NCI-H510A treated with DMSO at 0.1 percent for 48 hours (cell line): ENCODE data around the gene ALOX15.
"Not testable (repeated sequence)": the region's sequence is repeated elsewhere in the genome, so short reads cannot be mapped to it uniquely, and the experiment has no call there.

Source experiments
- DNase-seq: peaks from one replicate; lab custom pipeline; 2025; lab: John Stamatoyannopoulos, UW

The ALOX15 gene

DNA sequence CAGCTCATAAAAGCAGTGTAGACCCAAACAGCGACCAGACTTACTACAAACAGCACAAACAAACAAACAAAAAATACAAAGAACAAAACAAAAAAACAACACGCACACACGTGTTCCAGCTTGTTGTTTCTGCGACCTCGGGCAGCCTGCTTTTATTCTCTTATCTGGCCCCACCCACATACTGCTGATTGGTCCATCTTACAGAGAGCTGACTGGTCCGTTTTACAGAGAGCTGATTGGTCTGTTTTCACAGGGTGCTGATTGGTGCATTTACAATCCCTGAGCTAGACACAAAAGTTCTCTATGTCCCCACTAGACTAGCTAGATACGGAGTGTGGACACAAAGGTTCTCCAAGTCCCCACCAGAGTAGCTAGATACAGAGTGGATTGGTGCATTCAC is 14.5 kb upstream of the ALOX15 start:
- DNase-seq, result not testable (repeated sequence)

DNA sequence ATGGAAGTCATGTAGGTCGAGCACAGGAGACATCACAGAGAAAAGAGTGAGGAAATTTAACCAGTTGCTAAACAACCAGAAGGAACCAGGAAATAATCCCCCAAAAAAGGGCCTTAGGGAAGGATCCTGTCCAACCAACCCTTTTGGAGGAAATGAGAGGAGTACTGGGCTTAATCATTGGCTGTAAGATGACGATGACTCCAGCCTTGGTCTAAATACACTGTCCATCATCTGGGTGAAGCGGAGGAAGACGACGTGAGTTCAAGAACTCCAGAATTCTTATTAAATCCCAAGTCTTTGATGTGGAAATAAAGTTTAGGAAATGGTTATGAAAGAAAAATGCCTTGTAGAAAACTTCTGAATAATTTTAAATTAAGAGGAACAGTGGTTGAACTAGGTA is 11.5 kb upstream of the ALOX15 start:
- DNase-seq, result no peak

DNA sequence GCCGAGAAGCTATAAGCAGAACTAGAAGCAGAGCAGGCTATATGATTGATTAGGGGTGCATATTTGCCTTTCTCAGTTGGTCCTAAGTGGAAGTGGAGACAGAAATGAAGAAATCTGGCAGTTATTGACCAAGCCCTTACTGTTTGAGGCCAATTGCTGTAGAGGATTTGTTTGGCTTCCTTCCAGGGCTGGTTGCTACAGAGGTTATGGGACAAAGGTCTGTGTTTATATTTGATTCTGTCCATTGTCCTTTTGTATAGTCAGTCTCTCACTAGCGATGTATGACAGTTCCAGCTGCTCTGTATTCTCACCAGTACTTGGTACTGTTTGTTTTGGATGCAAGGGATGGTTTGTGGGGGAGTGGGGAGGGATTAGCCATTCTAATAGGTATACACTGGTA is 7.3 kb upstream of the ALOX15 start:
- peak; percentile 78 for DNase-seq

DNA sequence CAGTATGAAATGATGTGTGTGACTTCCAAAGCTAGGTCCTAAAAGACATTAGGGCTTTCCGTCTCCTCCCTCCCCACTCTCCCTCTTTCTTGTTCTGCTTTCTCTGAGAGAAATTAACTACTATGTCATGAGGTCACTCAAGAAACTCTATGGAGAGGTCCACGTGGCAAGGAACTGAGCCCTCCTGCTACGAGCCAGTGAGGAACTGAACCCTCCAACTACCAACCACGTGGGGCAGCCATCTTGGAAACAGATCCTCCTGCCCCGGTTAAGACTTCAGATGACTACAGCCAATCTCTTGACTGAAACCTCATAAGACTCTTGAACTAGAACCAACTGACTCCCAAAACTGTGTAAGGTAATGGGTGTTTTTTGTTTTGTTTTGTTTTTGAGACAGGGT is 4.2 kb upstream of the ALOX15 start:
- no peak for DNase-seq

DNA sequence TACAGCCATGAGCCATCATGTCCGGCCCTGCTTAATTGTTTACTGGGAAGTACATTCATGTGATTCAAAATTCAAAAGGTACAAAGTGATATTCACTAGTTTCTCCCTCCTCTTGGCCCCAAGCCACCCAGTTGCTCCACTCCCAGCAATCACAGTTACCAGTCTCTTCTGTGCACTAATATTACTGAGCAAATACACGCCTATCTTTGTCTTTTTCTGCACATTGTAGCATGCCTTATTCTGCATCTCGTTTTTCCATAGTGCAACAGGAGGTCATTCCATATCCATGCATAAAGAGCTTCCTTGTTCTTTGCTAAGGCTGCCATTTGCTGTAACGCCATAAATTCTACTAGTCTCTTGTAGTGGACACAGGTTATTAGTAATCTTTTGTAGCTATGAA is 2.2 kb upstream of the ALOX15 start:
- no peak for DNase-seq

DNA sequence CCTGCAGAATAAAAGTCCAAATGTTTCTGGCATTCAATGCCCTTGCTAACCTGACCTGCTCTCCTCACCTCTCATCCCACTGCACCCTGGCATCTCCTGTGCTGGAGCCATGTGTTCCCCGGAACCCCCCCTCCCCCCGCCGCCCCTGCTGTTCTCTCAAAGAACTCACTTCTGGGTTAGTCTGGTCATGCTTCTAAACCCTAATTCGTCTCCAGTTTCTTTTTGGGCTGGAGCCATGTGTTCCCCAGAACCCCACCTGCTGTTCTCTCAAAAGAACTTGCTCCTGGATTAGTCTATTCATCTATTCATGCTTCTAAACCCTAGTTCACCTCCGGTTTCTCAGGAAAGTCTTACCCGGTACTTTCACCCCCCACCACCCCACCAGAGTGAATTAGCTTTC is 808 bp upstream of the ALOX15 start:
- DNase-seq, result no peak

DNA sequence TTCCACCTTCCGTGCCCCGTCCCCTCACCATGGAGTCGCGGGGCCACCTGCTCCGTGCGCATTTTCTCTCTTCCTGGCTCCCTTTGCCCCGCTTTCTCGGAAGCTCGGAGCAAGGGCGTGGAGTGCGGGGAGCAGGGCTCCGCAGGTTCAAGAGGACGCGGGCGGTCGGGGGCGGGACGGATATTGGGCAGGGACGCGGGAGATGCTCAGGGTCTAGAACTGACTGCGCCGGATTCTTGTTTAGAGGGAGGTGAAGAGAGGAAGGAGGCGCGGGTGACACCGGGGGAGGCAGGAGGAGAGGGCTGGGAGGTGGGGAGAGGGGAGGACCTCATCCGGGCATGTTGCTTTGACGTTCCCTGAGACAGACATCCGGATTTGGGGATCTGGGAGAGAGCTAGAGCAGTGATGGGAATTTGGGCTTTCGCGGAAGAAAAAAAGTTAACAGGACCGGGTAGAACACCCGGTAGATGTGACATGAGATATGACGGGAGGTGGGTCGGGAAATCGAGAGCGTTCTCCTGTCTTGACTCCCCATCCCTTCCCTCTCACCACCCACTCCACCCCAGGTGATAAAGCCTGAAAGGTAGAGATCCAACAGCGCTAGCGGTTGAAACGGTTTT is 799 bp downstream of the ALOX15 start:
- DNase-seq, result not testable (repeated sequence)

DNA sequence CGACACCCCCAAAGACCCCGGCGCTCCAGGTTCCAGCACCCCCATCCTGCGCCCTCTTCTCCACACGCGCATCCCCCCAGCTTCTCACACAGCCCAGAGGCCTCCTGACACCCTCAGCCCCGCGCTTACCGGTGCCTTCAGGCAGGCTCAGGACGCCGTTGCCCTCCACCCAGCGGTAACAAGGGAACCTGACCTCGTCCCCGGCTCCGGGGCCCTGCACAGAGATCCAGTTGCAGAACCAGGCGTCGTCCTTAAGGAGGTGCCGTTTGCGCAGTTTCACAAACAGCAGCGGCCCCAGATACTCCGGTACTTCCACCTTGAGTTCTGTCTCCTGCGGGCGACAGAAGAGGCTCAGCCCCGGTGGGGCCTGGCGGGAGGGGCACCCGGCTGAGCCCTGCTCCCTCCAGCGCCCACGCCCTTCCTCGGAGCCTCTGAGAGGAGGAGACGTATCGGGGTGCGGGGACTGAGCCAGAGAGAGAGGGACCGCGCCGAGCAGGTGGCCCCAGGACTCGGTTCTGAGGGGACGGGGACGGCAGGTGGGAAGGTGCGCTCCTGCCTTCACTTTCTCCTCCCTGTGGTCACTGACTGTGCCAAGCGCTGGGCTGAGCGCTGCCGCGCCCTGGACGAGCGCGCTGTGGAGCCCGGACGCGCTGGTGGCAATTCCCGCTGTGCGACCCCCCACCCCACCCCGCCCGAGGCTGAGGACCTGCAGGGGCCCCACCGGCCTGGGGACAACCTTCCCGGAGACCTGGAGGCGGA is 2.0 kb downstream of the ALOX15 start:
- DNase-seq, result peak; percentile 21

DNA sequence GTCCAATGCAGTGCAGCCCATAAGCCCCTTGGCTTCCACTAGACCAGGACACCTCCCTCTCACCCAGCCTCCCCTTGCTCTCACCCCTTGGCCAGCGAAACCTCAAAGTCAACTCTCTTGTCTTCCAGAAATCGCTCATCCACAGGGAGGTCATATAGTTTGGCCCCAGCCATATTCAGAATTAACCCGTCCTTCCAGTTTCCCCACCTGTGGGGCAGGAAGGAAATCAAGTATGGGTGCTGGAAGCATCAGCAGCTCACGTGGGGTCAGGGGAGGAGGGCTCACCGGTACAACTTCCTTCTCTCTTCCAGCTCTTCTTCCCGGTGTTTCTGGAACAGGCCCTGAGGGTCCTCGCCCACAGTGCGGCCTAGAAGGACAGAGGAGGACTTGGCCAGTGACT is 2.7 kb downstream of the ALOX15 start:
- not testable (repeated sequence) for DNase-seq

DNA sequence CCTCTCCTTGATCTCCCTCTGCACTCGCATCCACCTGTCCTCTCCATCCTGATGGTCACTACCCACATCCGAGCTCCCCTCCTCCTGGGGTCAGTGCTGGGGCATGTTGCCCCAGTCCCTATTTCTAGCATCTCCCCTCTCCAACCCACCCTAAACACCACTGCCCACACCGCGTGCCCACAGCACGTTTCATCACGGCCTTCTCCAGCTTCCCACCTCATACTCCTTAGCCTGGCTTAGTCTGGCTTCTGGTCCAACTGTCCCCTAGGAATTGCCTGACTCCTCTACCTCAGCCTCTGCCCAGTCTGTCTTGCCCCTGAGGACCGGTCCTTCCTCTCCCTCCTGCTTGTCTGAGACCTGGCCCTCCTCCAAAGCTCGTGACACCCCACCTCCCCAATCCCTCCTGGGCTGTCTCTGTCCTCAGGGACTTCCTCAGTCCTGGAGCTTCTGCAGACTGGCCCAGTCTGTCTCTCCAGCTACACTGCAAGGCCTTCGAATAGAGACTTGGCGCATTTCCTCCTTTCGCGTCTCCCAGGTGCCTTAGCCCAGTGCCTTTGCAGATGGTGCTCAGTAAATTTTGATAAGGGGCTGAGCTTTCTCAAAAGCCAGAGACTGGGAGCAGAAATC is 4.9 kb downstream of the ALOX15 start:
- DNase-seq, result no peak

DNA sequence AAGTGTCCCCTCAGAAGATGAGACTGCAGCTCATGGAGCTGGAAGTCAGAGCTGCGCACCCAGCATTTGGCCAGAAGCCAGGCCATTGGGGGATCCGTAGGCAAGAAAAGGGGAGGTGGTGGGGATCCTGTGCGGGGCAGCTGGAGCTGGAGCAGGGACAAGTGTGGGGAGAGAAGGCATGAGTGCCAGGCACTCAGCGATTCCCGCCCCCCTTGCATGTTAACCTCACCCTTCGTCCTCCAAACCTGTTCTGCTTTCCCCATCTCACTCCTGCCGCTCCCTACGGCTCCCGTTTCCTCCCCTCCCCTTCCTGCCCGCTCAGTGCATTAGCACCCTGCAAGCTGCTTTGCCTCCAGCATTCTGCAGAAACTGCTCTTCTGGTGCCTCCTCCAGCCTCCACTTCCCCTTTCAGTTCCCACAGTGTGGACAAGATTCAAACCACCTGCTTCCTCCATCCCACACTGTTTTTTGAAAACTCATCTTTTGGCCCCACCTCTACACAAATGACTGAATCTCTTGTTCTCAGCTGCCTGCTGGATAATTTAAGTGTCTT is 5.6 kb downstream of the ALOX15 start:
- DNase-seq, result peak; percentile 12

DNA sequence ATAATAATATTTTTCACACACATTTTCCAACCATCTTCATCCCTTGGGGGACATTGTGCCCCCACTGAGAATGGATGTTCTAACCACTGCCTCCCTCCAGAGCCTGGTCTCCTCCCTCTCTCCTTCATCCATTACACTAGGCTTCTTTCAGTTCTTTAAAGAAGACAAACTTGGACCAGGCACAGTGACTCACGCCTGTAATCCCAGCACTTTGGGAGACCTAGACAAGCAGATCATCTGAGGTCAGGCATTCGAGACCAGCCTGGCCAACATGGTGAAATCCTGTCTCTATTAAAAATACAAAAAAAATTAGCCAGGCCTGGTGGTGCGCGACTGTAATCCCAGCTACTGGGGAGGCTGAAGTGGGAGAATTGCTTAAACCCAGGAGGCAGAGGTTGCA is 6.5 kb downstream of the ALOX15 start:
- DNase-seq, result no peak

DNA sequence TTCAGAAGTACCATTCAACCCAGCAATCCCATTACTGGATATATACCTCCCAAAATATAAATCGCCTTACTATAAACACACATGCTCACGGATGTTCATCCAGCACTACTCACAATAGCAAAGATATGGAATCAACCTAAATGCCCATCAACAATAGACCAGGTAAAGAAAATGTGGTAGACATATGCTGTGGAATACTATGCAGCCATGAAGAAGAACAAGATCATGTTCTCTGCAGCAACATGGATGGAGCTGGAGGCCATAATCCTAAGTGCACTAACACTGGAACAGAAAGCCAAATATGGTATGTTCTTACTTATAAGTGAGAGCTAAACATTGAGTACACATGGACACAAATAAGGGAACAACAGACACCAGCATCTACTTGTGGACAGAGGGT is 7.8 kb downstream of the ALOX15 start:
- DNase-seq, result no peak

DNA sequence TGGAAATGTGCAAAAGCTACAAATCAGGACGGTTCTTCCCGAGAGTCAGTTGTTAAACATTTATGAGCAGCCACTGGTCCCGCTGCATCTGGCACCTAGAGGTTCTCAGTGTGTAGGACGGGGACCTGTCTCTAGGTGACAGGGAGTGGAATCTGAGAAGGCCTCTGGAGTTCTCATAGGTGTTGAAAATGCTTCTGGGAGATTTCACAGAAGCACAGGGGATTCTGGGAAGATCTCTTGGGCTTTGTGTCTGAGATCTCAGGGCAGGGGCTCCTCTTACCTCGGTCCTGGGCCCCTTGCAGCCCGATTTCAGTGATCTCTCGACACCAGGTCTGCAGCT is 8.9 kb downstream of the ALOX15 start:
- DNase-seq, result no peak

DNA sequence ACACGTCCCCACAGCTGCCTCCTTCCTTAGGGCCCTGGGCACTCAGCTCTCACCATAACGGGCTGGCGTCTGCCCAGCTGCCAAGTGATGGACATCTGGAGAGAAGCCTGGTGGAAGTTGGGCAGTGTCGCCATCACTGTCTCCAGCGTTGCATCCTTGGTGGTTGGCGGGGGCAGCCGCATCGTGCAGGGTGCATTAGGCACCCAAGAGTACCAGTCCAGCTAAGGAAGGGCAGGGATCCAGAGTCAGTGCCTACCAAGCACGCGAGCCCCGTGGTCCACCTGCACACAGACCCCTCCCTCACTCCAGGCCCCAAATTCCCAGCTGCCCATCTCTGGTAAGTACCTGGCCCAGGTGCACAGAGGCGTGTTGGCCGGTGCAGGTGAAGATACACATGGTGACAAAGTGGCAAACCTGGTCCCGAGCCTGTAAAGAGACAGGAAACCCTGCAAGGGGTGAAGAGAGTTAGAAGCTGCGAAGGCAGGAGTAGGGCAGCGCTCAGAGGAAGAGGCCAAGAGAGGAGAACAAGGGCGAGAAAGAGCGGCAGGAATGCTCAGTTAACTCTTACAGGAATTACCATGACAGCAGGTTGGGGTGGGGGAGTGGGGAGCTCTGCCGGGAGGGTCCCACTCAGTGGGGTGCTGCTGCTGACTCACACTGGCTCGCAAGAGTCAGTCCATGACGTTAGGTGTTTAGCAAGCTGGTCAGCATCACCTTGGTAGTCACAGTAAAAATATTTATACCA is 9.5 kb downstream of the ALOX15 start:
- no peak for DNase-seq

DNA sequence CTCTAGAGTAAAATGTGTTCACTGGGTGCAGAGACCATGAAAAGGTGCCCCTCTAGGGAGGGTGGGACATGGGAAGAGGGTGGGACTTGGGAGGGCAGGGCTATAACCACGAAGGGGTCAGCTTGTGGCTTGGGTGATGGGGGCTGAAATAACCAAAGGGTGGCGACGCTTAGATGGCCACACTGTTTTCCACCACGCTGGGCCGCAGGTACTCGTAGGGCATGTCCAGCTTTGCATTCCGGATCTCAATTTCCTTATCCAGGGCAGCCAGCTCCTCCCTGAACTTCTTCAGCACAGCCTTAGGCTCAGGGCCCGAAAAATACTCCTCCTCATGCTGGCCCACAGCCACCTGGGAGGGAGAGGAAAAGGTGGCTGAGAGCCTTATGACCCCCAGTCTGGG is 10.0 kb downstream of the ALOX15 start:
- no peak for DNase-seq

DNA sequence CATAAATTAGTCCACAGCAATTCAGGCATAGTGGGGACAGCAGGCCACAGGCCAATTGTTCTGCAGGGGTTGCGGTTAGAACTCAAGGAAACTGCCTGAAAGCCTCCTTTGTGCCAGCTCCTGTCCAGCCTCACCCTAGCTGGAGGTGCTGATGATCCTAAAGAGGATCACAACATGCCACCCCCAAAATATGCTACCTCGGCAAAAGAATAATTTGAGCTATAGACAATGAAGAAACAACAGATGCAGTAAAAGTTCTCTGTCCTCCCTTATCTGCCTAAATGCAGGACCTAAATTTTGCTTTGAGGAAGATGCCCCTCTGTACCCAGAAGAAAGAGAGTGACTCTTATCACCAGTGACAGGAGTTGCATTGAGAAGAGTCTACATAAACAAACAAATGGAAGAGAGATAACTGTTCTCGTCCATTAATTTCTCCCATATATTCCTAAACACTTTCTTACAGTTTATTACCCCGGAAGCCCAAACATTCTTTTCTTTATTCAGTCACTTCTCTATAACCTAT is 14.7 kb downstream of the ALOX15 start:
- DNase-seq, result no peak

DNA sequence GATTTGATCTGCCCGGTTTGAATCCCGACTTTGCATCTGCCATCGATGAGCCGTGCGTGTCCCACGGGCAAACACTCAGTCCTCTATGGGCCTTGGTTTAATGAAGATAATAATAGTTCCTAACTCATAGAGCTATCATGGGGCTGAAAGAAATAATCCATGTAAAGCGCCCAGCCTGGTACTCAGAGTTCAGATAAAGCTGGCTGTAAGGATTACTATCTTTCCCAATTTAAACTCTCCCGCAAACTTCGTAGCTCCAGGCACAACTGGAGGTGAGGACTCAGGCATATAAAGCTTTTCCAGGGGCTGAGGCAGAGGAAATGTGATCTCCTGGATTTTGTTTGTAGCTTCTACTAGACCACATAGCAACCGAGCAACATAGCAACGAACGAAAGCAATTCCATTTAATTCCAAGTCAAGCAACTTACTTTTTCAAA is 16.3 kb downstream of the ALOX15 start:
- peak; percentile 7 for DNase-seq

DNA sequence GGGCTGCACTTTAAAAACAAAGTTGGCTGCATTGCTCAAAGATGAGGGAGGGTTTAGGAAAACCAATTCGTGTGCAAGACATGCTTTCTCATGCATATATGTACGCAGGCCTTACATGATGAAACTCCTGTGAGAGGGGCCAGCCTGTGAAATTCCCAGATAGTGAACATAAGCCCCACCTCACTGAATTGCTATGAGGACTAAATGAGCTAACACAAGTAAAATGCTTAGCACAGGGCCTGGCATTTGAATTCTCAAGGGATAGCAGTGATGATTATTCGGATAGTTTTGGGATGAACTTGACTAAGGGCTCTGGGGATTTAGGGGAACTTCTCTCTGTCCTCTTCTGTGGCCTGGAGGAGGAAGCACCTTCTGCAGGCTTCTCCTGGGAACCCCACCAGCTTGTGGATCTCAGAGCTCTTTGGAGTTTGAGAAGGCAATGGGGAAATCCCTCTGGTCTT is 17.0 kb downstream of the ALOX15 start:
- DNase-seq, result not testable (repeated sequence)

DNA sequence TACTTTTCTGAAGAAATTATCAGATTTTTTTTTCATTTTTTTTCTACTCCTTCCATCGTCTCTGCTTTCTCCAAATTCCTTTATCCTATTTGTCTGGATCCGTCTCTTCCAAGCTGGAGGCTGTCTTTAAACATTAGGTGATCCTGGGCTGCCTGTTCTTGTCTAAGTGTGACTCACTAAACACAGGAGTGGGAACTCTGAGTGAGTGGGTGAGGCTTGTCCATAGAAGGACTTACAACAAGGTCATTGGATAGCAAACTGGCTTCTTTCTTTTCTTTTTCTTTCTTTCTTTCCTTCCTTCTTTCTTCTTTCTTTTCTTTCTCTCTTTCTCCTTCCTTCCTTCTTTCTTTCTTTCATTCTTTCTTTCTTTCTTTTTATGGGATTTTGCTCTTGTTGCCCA is 18.2 kb downstream of the ALOX15 start:
- no peak for DNase-seq

DNA sequence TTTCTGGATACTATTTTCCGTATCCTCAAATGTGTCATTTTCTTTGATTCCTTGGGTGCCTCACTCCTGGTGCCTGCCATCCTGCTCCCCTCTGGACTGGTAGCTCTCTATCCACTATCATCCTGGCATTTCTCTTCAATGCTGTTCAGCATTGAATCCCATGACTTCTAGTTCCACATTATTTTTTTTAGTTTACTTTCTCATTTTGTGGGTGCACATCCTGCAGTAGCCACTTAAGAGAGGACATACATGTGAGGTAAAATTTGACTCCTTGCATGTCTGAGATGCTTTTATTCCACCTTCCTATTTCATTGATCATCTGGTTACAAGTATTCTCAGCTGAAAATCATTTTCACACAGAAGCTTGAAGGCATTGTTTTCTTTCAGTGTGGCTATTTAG is 19.1 kb downstream of the ALOX15 start:
- no peak for DNase-seq

DNA sequence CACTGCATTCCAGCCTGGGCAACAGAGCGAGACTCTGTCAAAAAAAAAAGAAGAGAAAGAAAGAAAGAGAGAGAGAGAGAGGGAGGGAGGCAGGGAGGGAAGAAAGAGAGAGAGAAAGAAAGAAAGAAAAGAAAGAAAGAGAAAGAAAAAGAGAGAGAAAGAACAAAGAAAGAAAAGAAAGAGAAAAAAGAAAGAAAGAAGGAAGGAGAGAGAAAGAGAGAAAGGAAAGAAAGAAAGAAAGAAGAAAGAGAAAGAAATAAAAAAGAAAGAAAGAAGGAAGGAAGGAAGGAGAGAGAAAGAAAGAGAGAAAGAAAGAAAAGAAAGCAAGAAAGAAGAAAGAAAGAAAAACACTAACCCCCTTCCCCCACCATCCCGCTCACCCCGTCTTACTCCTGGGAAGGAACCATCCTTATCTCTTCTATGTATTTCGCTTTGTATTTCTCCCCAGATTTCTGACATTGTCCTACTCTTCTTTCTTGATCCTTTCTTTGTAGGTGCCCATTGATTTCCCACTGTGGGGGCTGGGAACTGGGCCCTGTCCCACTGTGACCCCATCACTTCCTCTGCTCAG is 20.9 kb downstream of the ALOX15 start:
- DNase-seq, result no peak
